Measurements from ENCODE around the gene PXYLP1. TPM values are rescaled to one million over a fixed set of nuclear protein-coding genes. Genes with fewer than 3 reads are reported as not detected.

Gene PXYLP1
- total RNA-seq, 1 experiment from 2014 or later, result 6.2 TPM

DNA sequence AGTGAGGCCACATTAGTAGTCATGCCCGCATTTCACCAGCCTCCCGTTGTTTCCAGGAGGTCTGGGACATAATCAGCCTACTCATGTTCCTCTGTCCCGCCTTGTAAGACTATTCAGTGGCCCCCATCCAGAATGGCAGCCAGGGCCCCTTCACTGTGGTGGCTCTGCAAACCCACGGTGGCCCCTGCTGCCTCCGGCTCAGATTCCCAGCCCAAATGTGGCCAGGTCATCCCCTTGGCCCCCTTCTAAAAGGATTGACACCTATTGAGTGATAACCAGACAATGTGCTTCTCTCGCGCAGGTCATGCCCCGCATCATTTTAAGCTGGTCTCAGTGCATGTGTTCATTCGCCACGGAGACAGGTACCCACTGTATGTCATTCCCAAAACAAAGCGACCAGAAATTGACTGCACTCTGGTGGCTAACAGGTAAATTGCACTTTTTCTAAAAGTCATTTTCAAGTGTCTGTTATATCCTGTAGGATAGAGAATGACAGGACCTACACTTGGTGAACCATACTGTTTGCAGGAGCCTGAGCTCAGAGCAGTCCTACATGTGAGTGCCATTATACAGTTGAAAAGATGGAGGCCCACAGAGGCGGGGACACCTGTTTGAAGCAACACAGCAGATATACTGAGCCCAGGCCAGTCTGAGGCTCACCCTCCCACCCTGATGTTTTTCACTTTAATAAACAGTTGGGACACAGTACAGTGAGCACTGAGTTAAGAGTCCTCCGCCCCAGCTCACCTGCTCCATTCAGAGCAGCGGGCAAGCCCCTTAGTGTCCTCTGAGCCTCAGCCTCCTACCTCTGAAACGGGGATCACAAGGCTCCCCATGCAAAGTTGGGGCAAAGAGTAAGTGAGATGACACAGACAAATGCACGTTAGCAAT, 47.7 kb downstream of the PXYLP1 start:
- Histone ChIP-seq H3K27ac (ENCODE audit: low read length) (no peak overlapping the region), H3K9ac (ENCODE audit: low read length) (no peak overlapping the region), H3K4me2 (ENCODE audit: low read length) (no peak overlapping the region), H3F3A (ENCODE audit: low read length, unreplicated experiment) (no peaks in the 10 kb centered on the region), H3K9me2 (replicated peaks; ENCODE audit: low read length) (no peaks in the 10 kb centered on the region), H3K36me3 (ENCODE audit: low read depth, low read length) (no peaks in the 10 kb centered on the region), H3K4me1 (ENCODE audit: insufficient read depth, low read length) (peaks cover 28% of the 10 kb centered on the region), H4K20me1 (ENCODE audit: low read length) (no peaks in the 10 kb centered on the region), H3K27me3 (ENCODE audit: low read length) (no peaks in the 10 kb centered on the region), H3K4me3 (ENCODE audit: low read length) (no peak overlapping the region), H3K79me2 (ENCODE audit: low read length) (no peaks in the 10 kb centered on the region), H2AFZ (ENCODE audit: low read length) (no peak overlapping the region), H3K9me3 (ENCODE audit: low read length) (no peaks in the 10 kb centered on the region)
- TF ChIP-seq, protein P1, sequence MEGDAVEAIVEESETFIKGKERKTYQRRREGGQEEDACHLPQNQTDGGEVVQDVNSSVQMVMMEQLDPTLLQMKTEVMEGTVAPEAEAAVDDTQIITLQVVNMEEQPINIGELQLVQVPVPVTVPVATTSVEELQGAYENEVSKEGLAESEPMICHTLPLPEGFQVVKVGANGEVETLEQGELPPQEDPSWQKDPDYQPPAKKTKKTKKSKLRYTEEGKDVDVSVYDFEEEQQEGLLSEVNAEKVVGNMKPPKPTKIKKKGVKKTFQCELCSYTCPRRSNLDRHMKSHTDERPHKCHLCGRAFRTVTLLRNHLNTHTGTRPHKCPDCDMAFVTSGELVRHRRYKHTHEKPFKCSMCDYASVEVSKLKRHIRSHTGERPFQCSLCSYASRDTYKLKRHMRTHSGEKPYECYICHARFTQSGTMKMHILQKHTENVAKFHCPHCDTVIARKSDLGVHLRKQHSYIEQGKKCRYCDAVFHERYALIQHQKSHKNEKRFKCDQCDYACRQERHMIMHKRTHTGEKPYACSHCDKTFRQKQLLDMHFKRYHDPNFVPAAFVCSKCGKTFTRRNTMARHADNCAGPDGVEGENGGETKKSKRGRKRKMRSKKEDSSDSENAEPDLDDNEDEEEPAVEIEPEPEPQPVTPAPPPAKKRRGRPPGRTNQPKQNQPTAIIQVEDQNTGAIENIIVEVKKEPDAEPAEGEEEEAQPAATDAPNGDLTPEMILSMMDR (conservative IDR thresholded peaks at IDR 0.05; ENCODE audit: low read depth, low read length), result peak; percentile 62
- TF ChIP-seq EZH2 (IDR thresholded peaks at IDR 0.05; ENCODE audit: low read length, unreplicated experiment) (no peak), EZH2phosphoT487 (IDR thresholded peaks at IDR 0.05; ENCODE audit: borderline replicate concordance, low read length) (no peak)
- no TSS peak for BruUV-seq (replicated peaks)
- ATAC-seq, result no peak; the same call in 1 of the 2 replicates
- ChIA-PET CTCF (no interaction called here), POLR2A (ENCODE audit: unreplicated experiment) (no interaction called here)
- intact Hi-C loops (cut with micrococcal nuclease), result no loop called here
- peak; percentile 42 for DNase-seq

DNA sequence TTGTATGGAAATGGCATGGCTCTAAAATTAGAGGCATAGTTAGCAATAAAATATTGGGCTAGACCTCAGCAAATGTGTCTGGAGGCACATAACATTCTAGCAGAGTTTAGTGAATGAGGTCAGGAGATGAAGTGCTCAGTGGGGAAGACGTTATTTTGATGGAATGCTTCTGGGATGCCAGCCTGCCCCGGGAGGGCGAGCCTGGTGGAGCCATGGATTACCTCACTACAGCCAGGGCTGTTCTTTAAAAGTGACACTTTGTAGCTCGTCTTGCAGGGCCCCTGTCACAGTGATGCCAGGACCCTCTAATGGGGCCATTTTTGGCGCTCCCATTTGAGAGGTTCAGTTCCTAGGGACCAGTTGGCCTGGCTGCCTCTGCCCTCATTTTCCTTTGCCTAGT, 48.5 kb downstream of the PXYLP1 start:
- Histone ChIP-seq H3K4me1 (ENCODE audit: insufficient read depth, low read length) (peaks cover 22% of the 10 kb centered on the region), H3K9me3 (ENCODE audit: low read length) (no peaks in the 10 kb centered on the region), H3F3A (ENCODE audit: low read length, unreplicated experiment) (no peaks in the 10 kb centered on the region), H3K4me2 (ENCODE audit: low read length) (no peak overlapping the region), H4K20me1 (ENCODE audit: low read length) (no peaks in the 10 kb centered on the region), H3K4me3 (ENCODE audit: low read length) (no peak overlapping the region), H3K27ac (ENCODE audit: low read length) (no peak overlapping the region), H3K79me2 (ENCODE audit: low read length) (no peaks in the 10 kb centered on the region), H3K27me3 (ENCODE audit: low read length) (no peaks in the 10 kb centered on the region), H2AFZ (ENCODE audit: low read length) (no peak overlapping the region), H3K36me3 (ENCODE audit: low read depth, low read length) (no peaks in the 10 kb centered on the region), H3K9ac (ENCODE audit: low read length) (no peak overlapping the region), H3K9me2 (replicated peaks; ENCODE audit: low read length) (no peaks in the 10 kb centered on the region)
- TF ChIP-seq, protein P1 (conservative IDR thresholded peaks at IDR 0.05; ENCODE audit: low read depth, low read length), result no peak
- no peak for TF ChIP-seq EZH2phosphoT487 (IDR thresholded peaks at IDR 0.05; ENCODE audit: borderline replicate concordance, low read length)
- no peak for TF ChIP-seq EZH2 (IDR thresholded peaks at IDR 0.05; ENCODE audit: low read length, unreplicated experiment)
- no TSS peak for BruUV-seq (replicated peaks)
- ChIA-PET POLR2A (ENCODE audit: unreplicated experiment) (no interaction called here), CTCF (interaction anchor here (1.2 kb wide), 1 partner anchor 48 kb away, joined by 3 read pairs; the partner anchor contains the start of gene PXYLP1)
- DNase-seq (no peak), ATAC-seq (no peak)
- intact Hi-C loops (cut with micrococcal nuclease), result no loop called here

DNA sequence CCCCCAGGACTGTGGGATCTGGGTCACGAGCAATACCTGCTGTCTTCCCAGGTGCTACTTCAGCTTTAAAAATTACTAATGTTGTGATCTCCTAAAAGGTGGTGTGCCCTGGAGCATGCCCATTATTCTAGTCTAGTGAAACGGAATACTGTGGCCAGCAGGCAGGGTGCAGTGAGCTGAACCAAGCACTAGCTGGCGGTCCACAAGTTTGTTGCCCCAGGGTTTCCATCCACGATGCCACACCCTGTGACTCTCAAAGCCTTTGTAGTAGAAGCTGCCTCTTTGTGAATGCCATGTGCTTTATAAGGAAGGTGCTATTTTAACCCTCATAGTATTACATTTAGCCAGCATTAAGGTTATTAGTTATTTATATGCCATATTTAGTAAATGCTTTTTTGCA, 49.1 kb downstream of the PXYLP1 start:
- POLR2A ChIA-PET (ENCODE audit: unreplicated experiment), result no interaction called here
- H4K20me1 ChIP-seq (ENCODE audit: low read length), result no peaks in the 10 kb centered on the region
- H3K9me3 ChIP-seq (ENCODE audit: low read length), result no peaks in the 10 kb centered on the region
- no peak overlapping the region for H2AFZ ChIP-seq (ENCODE audit: low read length)
- DNase-seq, result peak; percentile 28
- H3F3A ChIP-seq (ENCODE audit: low read length, unreplicated experiment), result no peaks in the 10 kb centered on the region
- TF ChIP-seq, protein P1 (conservative IDR thresholded peaks at IDR 0.05; ENCODE audit: low read depth, low read length), result 0 out of 2 replicates have a peak, but pooled peaks have one; percentile 13
- TF ChIP-seq EZH2 (IDR thresholded peaks at IDR 0.05; ENCODE audit: low read length, unreplicated experiment), result no peak
- peak; percentile 29 for ATAC-seq
- intact Hi-C loops (cut with micrococcal nuclease), result no loop called here
- H3K4me2 ChIP-seq (ENCODE audit: low read length), result no peak overlapping the region
- no TSS peak for BruUV-seq (replicated peaks)
- H3K9ac ChIP-seq (ENCODE audit: low read length), result no peak overlapping the region
- no peaks in the 10 kb centered on the region for H3K36me3 ChIP-seq (ENCODE audit: low read depth, low read length)
- peaks cover 16% of the 10 kb centered on the region for H3K4me1 ChIP-seq (ENCODE audit: insufficient read depth, low read length)
- H3K79me2 ChIP-seq (ENCODE audit: low read length), result no peaks in the 10 kb centered on the region
- no peak overlapping the region for H3K27ac ChIP-seq (ENCODE audit: low read length)
- CTCF ChIA-PET, result interaction anchor here (1.2 kb wide), 1 partner anchor 49 kb away, joined by 3 read pairs; the partner anchor contains the start of gene PXYLP1
- H3K4me3 ChIP-seq (ENCODE audit: low read length), result no peak overlapping the region
- no peaks in the 10 kb centered on the region for H3K9me2 ChIP-seq (replicated peaks; ENCODE audit: low read length)
- H3K27me3 ChIP-seq (ENCODE audit: low read length), result no peaks in the 10 kb centered on the region
